ENCODE measurements around the gene TXN2.

- TF ChIP-seq CTCF (IDR thresholded peaks at IDR 0.05; ENCODE audit: borderline replicate concordance, extremely low read depth, low read length, poor library complexity, severe bottlenecking), result no peak
- no peak for TF ChIP-seq EZH2 (IDR thresholded peaks at IDR 0.05; ENCODE audit: borderline replicate concordance, low read depth, low read length, severe bottlenecking)
Measured at GRCh38 chr22:36481393-36482168, at the start of gene TXN2.
